Psoas muscle (tissue), 8 donors: Measurements from ENCODE around the gene BICDL1. TPM values are rescaled to one million over a fixed set of nuclear protein-coding genes. Genes with fewer than 3 reads are reported as not detected.

Source experiments
- ATAC-seq, 4 donors: fragments of 200-7000 bp; cut with Tn5 transposase; one replicate each; pipeline ENCODE4 v1.9.1; 2020; ENCODE audit warnings: moderate library complexity in 3 of 4, mild to moderate bottlenecking in 2 of 4
- DNase-seq, 2 donors: peaks; one replicate each; pipeline ENCODE4 v3.0.0-alpha.2; 2020
- H3K27ac ChIP-seq: fragments of 200-600 bp; one replicate; pipeline ENCODE4 v1.8.0; 2022
- H3K27me3 ChIP-seq, 3 donors: fragments of 200-600 bp in 1 of 3; one replicate each; pipeline versions ENCODE4 v1.6.1 to v1.8.0; 2013 to 2022; ENCODE audit warnings: low read length in 2 of 3, mild to moderate bottlenecking in 2 of 3, moderate library complexity in 1 of 3; ENCODE audit not compliant: insufficient read depth in 3 of 3
- H3K36me3 ChIP-seq, 2 donors: fragments of 200-600 bp in 1 of 2; one replicate each; pipeline versions ENCODE4 v1.6.1 to v1.8.0; 2013 to 2022; ENCODE audit warnings: low read depth in 1 of 2, mild to moderate bottlenecking in 1 of 2, moderate library complexity in 1 of 2; ENCODE audit not compliant: insufficient read depth in 1 of 2
- H3K4me1 ChIP-seq: fragments of 200-600 bp; one replicate; pipeline ENCODE4 v1.8.0; 2022
- H3K4me3 ChIP-seq: fragments of 200-600 bp; one replicate; pipeline ENCODE4 v1.8.0; 2022; ENCODE audit warnings: mild to moderate bottlenecking
- H3K9me3 ChIP-seq: fragments of 200-600 bp; one replicate; pipeline ENCODE4 v1.8.0; 2022
- CTCF ChIP-seq: fragments of 200-600 bp; IDR thresholded peaks from one replicate; pipeline ENCODE4 v1.8.0; 2022; ENCODE audit warnings: antibody characterized with exemption
- WGBS, 3 donors: extraction: QIAGEN DNeasy Blood & Tissue Kit; methylation state at CpG; one replicate each; pipeline versions ENCODE4 v1.1.6 to v1.1.7; 2013; 5-methylcytosine and 5-hydroxymethylcytosine counted together
- intact Hi-C, 2 donors: fragments of 100-400 bp; cut with DNase I; formaldehyde crosslinking; loops; one replicate each; pipeline versions ENCODE4 v1.11.0 to v1.14.2; 2022
- polyA plus RNA-seq, 3 donors: library from polyadenylated mRNA; stranded (reverse); fragments of 200-250 nt; gene quantifications; one replicate each; pipeline ENCODE4 v1.2.3, GENCODE V29; 2013
- total RNA-seq, 4 donors: library from RNA; stranded (reverse); fragmentation: NEBNext Ultra II Directional in 2 of 4; extraction: Animal tissue kit (Norgen Biotek cat#: 25700) in 2 of 4; gene quantifications; one replicate each; pipeline versions ENCODE4 v1.2.1 to v1.2.4, GENCODE V29; 2021 to 2023
- donor health status: healthy with polysubstance abuse.
- donor health status: DM: no; HTN: no; CAD: no; lungs with moderate emphysema.
- donor health status: Bipolar disorder and iron deficiency.
- donor health status: healthy.
- donor health status: DM: yes; HTN: yes; CAD: no.
- donor health status: DM: no; HTN: no; CAD: no.
- donor health status: DM: no; HTN: no; CAD: no.
- donor health status: DM: yes; HTN: yes; CAD: no.

The BICDL1 gene
- total and polyA plus RNA-seq, 7 donors = 0.05 to 0.22 (median 0.11) TPM; not detected in 1

GRCh38 chr12:120051535-120051934 is 62.5 kb downstream of the BICDL1 start:
- no peaks in the 10 kb centered on the region for H3K27me3 ChIP-seq
- no peak for TF ChIP-seq CTCF
- WGBS, 3 donors = 90 to 93% (median 91%) methylated on average over 3 of the region's 3 CpGs
- H3K27ac ChIP-seq = no peak overlapping the region
- DNase-seq = no peak
- ATAC-seq = no peak
- no peaks in the 10 kb centered on the region for H3K9me3 ChIP-seq
- no peaks in the 10 kb centered on the region for H3K4me1 ChIP-seq
- H3K36me3 ChIP-seq = no peaks in the 10 kb centered on the region
- intact Hi-C loops = no loop called here
- no peak overlapping the region for H3K4me3 ChIP-seq

DNA sequence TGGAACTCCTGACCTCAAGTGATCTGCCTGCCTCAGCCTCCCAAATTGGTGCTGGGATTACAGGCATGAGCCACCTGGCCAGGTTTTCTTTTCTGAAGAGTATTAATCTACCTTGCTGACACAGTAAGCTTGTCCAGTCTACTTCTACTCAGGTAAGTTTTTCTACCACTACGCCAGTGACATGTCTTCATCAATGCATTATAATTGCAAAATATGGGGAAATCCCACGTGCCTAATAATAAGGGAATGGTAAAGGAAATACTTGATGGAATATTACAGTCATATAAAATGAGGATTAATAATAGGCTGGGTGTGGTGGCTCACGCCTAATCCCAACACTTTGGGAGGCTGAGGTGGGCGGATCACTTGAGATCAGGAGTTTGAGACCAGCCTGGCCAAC is 65.3 kb downstream of the BICDL1 start:
- no peaks in the 10 kb centered on the region for H3K36me3 ChIP-seq
- H3K27me3 ChIP-seq = no peaks in the 10 kb centered on the region
- TF ChIP-seq CTCF = no peak
- no peaks in the 10 kb centered on the region for H3K9me3 ChIP-seq
- DNase-seq = no peak
- no peak overlapping the region for H3K27ac ChIP-seq
- intact Hi-C loops = no loop called here
- WGBS, 3 donors = 84 to 92% (median 88%) methylated on average over 4 of the region's 4 CpGs
- no peak overlapping the region for H3K4me3 ChIP-seq
- ATAC-seq = no peak
- no peaks in the 10 kb centered on the region for H3K4me1 ChIP-seq

DNA sequence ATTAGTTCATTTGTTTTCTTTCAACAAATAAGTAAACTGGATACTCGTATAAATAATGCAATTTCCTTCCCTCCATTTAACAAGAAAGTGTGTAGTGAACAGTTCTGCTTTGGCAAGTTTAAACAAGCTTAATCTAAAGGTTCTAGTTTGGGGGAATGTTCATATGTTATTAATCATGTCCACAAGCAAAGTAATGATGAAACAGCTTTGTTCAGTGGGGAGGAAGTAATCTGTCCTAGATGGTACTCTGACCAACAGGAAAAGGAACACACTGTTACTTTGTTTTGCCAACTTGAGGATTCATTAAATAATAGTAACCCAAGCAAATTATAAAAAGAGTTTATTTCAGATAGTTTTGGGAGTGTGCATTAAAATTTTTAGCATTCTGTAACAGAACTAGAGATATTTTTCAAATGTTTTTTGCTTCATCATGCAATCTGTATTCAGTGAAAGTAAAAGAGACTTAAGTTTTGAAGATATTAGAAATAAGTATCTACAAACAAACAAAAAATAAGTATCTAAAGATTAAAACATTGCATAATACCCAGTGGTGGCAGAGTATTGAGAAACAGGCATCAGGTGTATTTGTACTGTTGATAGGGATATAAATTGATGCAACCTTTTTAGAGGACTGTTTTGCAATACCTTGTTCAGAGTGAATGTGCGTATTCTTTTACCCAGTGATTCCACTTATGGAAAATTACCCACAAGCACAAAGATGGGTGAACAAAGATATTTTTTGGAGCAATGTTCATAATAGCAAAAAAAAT is 66.4 kb downstream of the BICDL1 start:
- Histone ChIP-seq H3K27me3 (peaks cover 0 to 6% (median 4%) of the 10 kb centered on the region in 3 donors), H3K4me3 (no peak overlapping the region), H3K27ac (no peak overlapping the region), H3K9me3 (no peaks in the 10 kb centered on the region), H3K4me1 (no peaks in the 10 kb centered on the region), H3K36me3 (no peaks in the 10 kb centered on the region)
- TF ChIP-seq CTCF = no peak
- 62 to 81% (median 72%) methylated on average over 2 of the region's 2 CpGs for WGBS, 3 donors
- intact Hi-C loops = no loop called here
- ATAC-seq (no peak), DNase-seq (no peak)

GRCh38 chr12:120056739-120057138 is 67.7 kb downstream of the BICDL1 start:
- no peak for ATAC-seq

More at GRCh38 chr12:120056739-120057138, 67.7 kb downstream of the BICDL1 start:
- Histone ChIP-seq H3K27me3 (peaks cover 0 to 6% (median 4%) of the 10 kb centered on the region in 3 donors), H3K36me3 (no peaks in the 10 kb centered on the region), H3K4me1 (no peaks in the 10 kb centered on the region), H3K4me3 (no peak overlapping the region), H3K9me3 (no peaks in the 10 kb centered on the region), H3K27ac (no peak overlapping the region)
- no peak for TF ChIP-seq CTCF
- intact Hi-C loops = no loop called here
- no peak for DNase-seq
- 64 to 76% (median 66%) methylated on average over 5 of the region's 5 CpGs for WGBS, 3 donors
